Middle frontal gyrus (tissue), 1 donor: ENCODE results near the gene ATP6V1A.
"Not testable (repeated sequence)": the region's sequence is repeated elsewhere in the genome, so short reads cannot be mapped to it uniquely, and the experiment has no call there.

Experiments used
- DNase-seq: peaks from one replicate; pipeline ENCODE4 v3.0.0-alpha.2; 2015; ENCODE audit warnings: low spot score; ENCODE audit errors: extremely low spot score

The ATP6V1A gene

DNA sequence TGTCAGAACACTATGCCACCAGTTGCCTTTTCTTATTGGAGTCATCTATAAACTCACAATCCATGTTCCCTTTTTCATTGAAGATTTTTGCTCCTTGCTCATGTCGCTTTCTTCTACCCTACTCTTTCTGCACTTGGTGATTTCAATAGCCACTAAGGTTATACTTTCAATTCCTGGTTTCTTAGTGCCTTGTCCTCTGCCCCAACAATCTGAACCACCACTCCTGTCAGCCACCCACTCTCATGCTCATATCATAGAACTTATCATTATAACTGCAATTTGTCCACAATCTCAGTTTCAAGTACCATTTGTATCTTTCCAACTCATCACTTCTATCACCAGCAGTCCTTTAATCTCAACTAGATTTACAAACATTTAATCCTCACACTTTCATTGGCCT is 81.8 kb downstream of the ATP6V1A start:
- no peak for DNase-seq

DNA sequence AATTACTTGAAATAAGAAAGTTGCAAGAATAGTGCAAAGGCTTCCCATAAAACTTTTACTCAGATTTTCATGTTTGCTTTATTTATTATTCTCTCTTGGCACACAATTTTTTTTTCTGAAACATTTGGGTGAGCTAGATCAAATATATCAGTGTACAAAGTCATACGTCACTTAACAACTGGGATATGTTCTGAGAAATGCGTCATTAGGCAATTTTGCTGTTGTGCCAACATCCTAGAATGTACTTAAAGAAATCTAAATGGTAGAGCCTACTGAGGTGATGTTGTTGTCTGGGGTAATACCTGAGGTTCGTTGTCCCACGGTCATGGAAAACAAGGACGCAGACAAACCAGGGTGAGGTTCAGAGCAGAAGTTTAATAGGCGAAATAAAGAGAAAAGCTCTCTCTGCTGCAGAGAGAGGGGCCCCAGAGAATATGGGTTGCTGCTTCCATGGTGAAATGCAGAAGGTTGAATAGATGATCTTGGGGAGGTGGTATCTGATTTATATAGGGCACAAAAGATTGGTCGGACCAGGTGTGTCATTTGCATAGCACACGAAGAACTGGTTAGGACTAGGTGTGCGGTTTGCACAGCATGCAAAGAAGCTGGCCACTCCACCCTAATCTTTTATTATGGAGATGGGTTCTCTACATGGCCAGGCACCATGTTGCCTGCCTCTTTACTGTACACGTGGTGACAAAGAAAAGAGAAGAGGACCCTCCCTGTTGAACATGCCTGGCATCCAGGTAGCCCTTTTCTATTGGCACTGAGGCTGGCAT is 82.9 kb downstream of the ATP6V1A start:
- no peak for DNase-seq

DNA sequence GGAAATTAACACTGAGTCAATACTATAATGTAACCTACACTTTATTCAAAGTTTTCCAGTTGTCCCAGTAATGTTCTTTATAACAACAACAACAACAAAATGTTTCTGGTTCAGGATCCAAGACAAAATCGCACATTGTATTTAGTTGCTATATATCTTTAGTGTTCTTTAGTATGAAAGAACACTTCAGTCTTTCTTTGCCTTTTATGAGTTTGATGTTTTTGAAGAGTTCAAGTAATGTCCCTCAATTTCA is 84.2 kb downstream of the ATP6V1A start:
- DNase-seq: no peak

DNA sequence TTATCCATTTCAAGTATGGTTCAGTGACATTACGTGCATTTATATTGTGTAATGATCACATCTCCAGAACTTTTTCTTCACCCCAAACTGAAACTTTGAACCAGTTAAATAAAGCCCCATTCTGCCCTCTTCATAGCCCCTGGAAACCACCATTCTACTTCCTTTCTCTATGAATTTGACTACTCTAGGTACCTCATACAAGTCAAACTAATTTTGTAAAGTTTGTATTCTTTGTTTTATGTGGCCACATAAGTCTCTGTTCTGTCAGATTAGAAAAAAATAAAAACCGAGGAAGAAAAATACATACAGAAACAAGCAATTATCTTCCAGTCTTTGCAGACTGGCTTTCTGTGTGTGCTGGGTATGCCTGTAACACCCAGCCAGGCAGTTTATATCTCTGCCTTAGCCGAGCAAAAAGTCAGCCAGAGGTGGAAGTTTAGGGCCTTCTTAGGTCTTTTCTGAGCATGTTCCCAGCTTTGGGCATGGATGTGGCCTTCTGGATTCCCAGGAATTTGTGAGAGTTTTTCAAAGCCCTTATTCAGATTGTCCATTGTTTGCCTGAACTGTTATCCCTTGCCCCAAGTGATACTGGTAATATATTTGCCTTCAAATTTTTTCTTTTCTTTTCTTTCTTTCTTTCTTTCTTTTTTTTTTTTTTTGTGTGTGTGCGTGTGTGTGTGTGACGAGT is 85.8 kb downstream of the ATP6V1A start:
- no peak for DNase-seq

DNA sequence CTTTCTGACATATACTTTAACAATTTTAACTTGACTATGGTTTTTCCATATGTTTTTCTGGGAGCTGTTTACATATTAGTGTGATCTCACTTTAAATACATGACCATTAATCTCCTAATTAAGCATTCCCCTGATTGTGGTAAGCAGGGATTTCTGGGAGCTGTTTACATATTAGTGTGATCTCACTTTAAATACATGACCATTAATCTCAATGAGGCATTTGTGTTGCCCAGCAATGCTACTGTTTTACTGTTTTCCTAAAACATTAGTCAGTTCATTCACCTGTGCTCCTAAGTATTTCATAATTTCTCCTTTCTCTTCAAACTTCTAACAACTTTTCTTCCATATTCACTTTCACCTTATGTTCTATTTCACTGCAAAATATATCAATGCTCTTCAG is 88.1 kb downstream of the ATP6V1A start:
- no peak for DNase-seq

DNA sequence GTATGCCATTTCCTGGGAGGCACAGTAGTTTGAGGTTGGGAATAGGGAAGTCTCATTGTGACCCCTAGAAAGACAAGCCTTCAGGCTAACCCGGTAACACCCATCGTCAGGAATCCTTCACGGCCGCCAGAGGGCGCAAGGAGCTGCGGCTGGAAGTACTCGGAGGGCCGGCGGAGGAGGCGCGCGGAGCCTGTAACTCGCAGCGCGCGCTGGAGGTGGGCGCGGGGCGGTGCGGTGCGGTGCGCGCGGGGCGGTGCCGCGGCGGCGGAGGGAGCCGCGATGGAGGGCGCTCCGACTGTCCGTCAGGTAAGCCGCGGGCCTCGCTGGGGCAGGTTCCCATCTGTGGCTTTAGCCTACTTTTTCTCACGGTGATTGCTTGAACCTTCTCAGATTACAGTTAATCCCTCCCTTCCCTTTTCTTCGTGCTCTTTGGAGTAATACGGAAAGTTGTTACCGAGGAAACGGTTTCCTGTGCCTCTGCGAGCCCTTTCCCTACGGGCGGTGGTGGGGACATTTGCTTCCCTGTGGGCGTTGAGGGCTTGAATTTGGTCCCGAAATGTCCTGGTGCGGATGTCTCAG is 91.9 kb downstream of the ATP6V1A start, which contains the start of gene GRAMD1C:
Gene GRAMD1C (plus strand): TSS at position 158 of the 579 bp plus-strand sequence. CDS start 122 bp downstream, at position 280.
- peak; percentile 80 for DNase-seq

DNA sequence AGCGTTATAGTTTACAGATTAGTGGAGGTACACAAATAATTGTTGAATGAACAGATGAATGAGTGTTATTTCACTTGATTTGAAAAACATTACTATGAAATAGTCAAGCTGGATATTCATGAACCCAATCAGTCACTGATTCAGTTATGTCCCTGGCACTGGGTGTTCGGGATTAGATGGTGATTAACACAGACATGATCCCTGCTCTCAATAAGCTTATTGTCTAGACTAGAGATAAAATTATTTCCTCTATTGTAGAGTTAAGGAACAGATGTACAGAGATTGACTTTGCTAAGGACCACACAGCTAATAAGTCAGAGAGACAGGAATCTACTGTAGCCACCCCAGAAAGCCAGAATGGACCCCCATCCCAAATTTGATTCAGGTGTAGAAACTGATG is 92.7 kb downstream of the ATP6V1A start:
- no peak for DNase-seq

DNA sequence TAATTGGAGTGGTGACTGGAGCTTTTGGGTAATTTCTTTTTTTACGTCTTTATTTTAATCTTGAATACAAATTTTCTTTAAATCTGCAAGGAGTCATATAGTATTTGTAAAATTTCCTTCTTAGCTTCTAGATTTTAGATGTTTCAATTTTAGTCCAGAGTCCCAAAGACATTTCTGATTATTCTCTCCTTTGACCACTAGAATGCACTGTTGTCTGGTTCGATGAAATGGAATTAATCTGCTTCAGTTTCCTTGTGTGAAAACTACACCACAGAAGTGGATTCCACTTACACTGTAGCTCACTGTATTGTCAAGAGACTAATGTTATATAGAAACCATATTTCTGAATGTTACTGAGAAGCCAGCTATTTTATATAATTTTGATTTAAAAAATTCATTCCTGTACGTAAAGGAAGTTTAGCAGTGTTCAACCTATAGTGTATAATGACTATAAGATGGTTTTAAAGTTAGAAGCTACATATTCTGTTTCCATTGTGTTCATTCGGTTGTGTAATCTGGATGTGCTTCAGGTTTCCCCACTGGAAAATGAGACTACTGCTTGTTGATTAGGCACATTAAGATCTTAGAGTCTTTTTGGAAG is 97.9 kb downstream of the ATP6V1A start:
- DNase-seq: peak; percentile 8

DNA sequence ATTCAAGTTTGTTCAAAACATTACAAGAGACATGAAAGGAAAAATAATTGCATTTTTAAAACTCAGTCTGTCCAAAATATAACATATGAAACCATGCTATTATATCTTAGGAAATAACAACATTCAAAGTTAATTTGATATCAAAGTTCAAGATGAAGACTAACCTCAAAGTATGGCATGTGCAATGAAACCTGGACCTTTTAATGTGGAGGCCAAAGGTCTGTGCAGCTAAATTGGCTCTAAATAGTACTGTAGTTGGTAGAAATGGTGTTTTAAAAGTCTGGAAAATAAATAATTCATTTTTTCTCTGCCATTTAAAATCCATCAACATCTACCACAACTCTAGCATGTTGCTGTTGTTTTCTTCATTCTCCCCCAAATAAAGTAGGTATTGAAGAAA is 100.4 kb downstream of the ATP6V1A start:
- DNase-seq: no peak

DNA sequence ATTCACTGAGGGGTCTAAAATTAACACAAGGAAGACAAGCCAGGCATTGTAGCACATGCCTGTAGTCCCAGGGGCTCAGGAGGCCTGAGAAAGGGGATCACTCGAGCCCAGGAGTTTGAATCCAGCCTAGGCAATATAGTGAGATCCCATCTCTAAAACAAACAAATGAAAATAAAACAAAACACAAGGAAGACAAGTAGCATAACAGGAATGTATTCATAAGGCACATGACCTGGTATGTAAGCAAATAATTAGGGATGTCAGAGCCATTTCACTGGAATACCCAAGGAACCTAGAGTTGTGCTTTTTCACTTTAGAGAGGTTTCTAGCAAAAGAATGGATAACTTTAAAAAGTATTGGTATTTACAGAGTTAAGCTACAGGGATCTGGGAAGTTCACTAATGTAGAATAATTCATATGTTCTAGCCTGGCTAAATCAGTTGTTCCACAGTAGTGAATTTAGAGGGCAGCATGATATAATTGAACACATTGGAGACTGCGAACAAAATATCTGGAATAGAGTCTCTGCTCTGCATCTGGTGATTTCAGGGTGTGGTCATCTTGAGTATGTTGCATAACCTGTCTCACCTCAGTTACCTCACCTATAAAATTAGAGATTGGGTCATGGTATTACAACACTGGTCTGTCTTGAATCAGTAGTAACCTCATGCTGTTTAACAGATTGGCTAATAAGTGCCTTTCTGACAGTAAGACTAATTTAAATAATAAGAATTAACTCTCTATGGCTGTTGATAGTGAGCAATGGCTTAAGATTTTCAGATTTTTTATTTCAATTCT is 101.0 kb downstream of the ATP6V1A start:
- DNase-seq: no peak

DNA sequence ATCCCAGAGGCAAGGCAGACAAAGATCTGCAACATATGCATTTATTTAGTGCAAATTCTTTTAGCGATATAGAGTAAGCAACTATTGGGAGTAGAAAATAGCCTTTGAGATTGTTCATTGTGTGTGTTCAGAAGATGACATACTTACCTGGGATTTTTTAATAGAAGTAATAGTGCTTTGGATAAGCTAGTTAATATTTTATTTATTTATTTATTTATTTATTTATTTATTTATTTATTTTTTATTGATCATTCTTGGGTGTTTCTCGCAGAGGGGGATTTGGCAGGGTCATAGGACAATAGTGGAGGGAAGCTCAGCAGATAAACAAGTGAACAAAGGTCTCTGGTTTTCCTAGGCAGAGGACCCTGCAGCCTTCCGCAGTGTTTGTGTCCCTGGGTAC is 102.2 kb downstream of the ATP6V1A start:
- DNase-seq: not testable (repeated sequence)

DNA sequence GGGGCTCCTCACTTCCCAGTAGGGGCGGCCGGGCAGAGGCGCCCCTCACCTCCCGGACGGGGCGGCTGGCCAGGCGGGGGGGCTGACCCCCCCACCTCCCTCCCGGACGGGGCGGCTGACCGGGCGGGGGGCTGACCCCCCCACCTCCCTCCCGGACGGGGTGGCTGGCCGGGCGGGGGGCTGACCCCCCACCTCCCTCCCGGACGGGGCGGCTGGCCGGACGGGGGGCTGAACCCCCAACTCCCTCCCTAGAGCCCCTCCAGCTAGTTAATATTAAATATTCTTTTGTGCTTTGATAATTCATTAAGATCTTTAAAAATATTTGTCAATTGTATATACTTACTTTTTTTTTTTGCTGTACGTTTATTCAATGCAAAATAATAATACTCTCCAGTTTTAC is 103.0 kb downstream of the ATP6V1A start:
- DNase-seq: not testable (repeated sequence)

DNA sequence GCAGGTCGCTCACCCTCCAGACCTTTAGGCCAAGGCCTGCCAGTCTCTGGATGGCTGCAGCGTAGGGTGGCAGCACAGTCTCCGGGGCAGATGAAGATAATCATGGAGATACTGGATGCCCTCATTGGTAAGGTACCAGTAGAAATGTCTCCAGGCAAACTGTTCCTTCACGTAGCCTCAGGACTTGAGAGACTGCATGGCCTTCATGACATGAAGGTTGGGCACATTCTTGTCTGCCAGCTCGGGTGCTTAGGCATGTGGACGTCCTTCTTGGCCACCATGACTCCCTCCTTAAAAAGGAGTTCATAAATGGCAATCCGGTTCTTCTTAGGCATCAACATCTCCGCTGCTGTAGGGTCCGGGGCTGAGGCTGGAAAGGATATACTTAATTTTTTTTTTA is 103.6 kb downstream of the ATP6V1A start:
- DNase-seq: not testable (repeated sequence)

DNA sequence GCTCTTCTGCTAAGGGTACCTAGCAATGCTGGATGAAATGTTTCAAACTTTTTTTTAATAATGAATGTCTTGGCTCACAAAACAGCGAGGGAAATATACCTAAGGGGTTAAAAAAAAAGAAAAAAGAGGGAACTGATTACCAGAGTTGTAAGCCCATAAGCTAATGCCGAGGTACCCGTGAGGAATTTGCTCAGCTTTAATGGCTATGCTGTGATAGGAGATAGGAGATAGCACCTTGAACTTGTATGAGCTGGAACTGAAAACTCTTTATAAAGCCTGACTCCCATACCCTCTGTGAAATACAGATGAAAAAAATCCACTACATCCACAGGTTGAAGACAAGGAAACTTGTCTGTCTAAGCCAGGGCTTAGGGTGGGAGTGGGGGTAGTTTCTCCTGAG is 105.7 kb downstream of the ATP6V1A start:
- DNase-seq: no peak
